CD1c-positive myeloid dendritic cell (primary cell): ENCODE results near the gene LHX8.
"Not testable (repeated sequence)": the region's sequence is repeated elsewhere in the genome, so short reads cannot be mapped to it uniquely, and the experiment has no call there.

Experiments
- DNase-seq: peaks from one replicate; pipeline ENCODE4 v3.0.0-alpha.2; 2016; ENCODE audit errors: extremely low spot score

Gene LHX8

GRCh38 chr1:75133750-75134646 lies at the start of gene LHX8:
Gene LHX8, plus strand, starts transcription at chr1:75134388. Its CDS starts 2,227 bp downstream, at chr1:75136615.
- DNase-seq: no peak

GRCh38 chr1:75085931-75086330 lies 48.3 kb upstream of the LHX8 start:
- no peak for DNase-seq

- DNase-seq: no peak
These were observed 46.9 kb upstream of the LHX8 start for GRCh38 chr1:75087278-75087677.

- DNase-seq: no peak
These were observed 42.0 kb upstream of the LHX8 start for GRCh38 chr1:75092141-75092540.

GRCh38 chr1:75097654-75098053 lies 36.5 kb upstream of the LHX8 start:
- DNase-seq: no peak

- no peak for DNase-seq
These were observed 34.6 kb upstream of the LHX8 start for GRCh38 chr1:75099581-75099980.

- no peak for DNase-seq
These were observed 33.6 kb upstream of the LHX8 start for GRCh38 chr1:75100481-75101092.

GRCh38 chr1:75112362-75112951 lies 21.7 kb upstream of the LHX8 start:
- DNase-seq: not testable (repeated sequence)

GRCh38 chr1:75115654-75116053 lies 18.5 kb upstream of the LHX8 start:
- no peak for DNase-seq

GRCh38 chr1:75123756-75124155 lies 10.4 kb upstream of the LHX8 start:
- DNase-seq: no peak

- no peak for DNase-seq
These were observed 9.7 kb upstream of the LHX8 start for GRCh38 chr1:75124510-75124909.

GRCh38 chr1:75125161-75125726 lies 8.9 kb upstream of the LHX8 start:
- DNase-seq: no peak

GRCh38 chr1:75126611-75127101 lies 7.5 kb upstream of the LHX8 start:
- DNase-seq: no peak

- DNase-seq: no peak
These were observed 6.1 kb upstream of the LHX8 start for GRCh38 chr1:75127916-75128717.

- no peak for DNase-seq
These were observed 4.6 kb upstream of the LHX8 start for GRCh38 chr1:75129660-75129982.

GRCh38 chr1:75129983-75130789 lies 4.0 kb upstream of the LHX8 start:
- no peak for DNase-seq

GRCh38 chr1:75130865-75131564 lies 3.2 kb upstream of the LHX8 start:
- no peak for DNase-seq

- DNase-seq: no peak
These were observed 2.5 kb upstream of the LHX8 start for GRCh38 chr1:75131565-75132241.

- no peak for DNase-seq
These were observed 1.9 kb upstream of the LHX8 start for GRCh38 chr1:75132242-75132811.
